Transverse colon (tissue), 3 donors: ENCODE results near the gene TMEM37.

Source experiments
- CTCF ChIP-seq, 5 experiments: fragments of 200-600 bp in 3 of 5; fragments of 450-650 bp in 2 of 5; sonication (generic) in 3 of 5; IDR thresholded peaks; 1 replicate in 2 of 5; 2 replicates in 3 of 5; pipeline ENCODE4 v1.5.1; 2016 to 2017; ENCODE audit warnings: antibody characterized with exemption in 5 of 5, inconsistent platforms in 3 of 5, mild to moderate bottlenecking in 2 of 5, moderate library complexity in 1 of 5
- POLR2A ChIP-seq: fragments of 450-650 bp; IDR thresholded peaks from one replicate; pipeline ENCODE4 v1.6.1; 2016; ENCODE audit warnings: antibody characterized with exemption, mild to moderate bottlenecking, moderate library complexity

- TF ChIP-seq CTCF (IDR thresholded peaks at IDR 0.05), result no peak
- TF ChIP-seq POLR2A, result peak; percentile 34
Measured at GRCh38 chr2:119408221-119408619, 23.4 kb upstream of the TMEM37 start.
